Naive thymus-derived CD8-positive, alpha-beta T cell (primary cell): ENCODE results near the gene SGSM1. TPM values are rescaled to one million over a fixed set of nuclear protein-coding genes. Genes with fewer than 3 reads are reported as not detected.

Experiments used
- ATAC-seq, 2 donors: fragments of 150-1000 bp; cut with Tn5 transposase in 1 of 2; sonication (Bioruptor Pico), chemical (Tn5 transposase) in 1 of 2; 1 replicate in 1 of 2; 2 replicates in 1 of 2; pipeline ENCODE4 v1.10.0; 2021; ENCODE audit warnings: mild to moderate bottlenecking in 2 of 2, moderate library complexity in 2 of 2
- POLR2A ChIA-PET: fragments of 350-600 bp; sonication (Branson Sonifier 250); formaldehyde crosslinking; loops from one replicate; lab custom pipeline; 2021; ENCODE audit warnings: antibody characterized with exemption; lab: Charles Lee
- DNase-seq, 10 donors: peaks; one replicate each; pipeline versions ENCODE4 v3.0.0 to v3.0.0-alpha.2; 2020 to 2022
- H3K27ac Mint-ChIP-seq, 10 donors: one replicate each; pipeline ENCODE4 v1.8.0; 2020 to 2022; ENCODE audit warnings: mild to moderate bottlenecking in 10 of 10, mixed read lengths in 10 of 10, moderate library complexity in 4 of 10, inconsistent platforms in 1 of 10
- H3K27me3 Mint-ChIP-seq, 5 donors: one replicate each; pipeline ENCODE4 v1.8.0; 2021 to 2022; ENCODE audit warnings: mixed read lengths in 5 of 5
- H3K36me3 Mint-ChIP-seq, 3 donors: one replicate each; pipeline ENCODE4 v1.8.0; 2020 to 2022; ENCODE audit warnings: mixed read lengths in 3 of 3, mild to moderate bottlenecking in 2 of 3, inconsistent platforms in 1 of 3
- H3K4me1 Mint-ChIP-seq, 4 donors: one replicate each; pipeline ENCODE4 v1.8.0; 2021 to 2022; ENCODE audit warnings: mixed read lengths in 4 of 4
- H3K4me3 Mint-ChIP-seq, 10 donors: one replicate each; pipeline ENCODE4 v1.8.0; 2020 to 2022; ENCODE audit warnings: mild to moderate bottlenecking in 10 of 10, mixed read lengths in 10 of 10, moderate library complexity in 6 of 10, inconsistent platforms in 1 of 10
- H3K9me3 Mint-ChIP-seq, 9 donors: one replicate each; pipeline ENCODE4 v1.8.0; 2020 to 2022; ENCODE audit warnings: mixed read lengths in 9 of 9, mild to moderate bottlenecking in 3 of 9, inconsistent platforms in 1 of 9, moderate library complexity in 1 of 9
- polyA plus RNA-seq, 3 donors: library from polyadenylated mRNA; unstranded; fragments of 300-500 nt; fragmentation: Illumina TruSeq; gene quantifications; one replicate each; pipeline ENCODE4 v1.2.3, GENCODE V29; 2021
- total RNA-seq, 8 experiments: library from RNA in 2 of 8; stranded (reverse) in 2 of 8; gene quantifications; one replicate each; pipeline ENCODE4 v1.2.3 and lab custom pipeline; 2021 to 2026

Gene SGSM1
- total and polyA plus RNA-seq, 5 experiments from 2014 or later = 0.07 to 0.82 (median 0.51) TPM; not detected in 1

DNA sequence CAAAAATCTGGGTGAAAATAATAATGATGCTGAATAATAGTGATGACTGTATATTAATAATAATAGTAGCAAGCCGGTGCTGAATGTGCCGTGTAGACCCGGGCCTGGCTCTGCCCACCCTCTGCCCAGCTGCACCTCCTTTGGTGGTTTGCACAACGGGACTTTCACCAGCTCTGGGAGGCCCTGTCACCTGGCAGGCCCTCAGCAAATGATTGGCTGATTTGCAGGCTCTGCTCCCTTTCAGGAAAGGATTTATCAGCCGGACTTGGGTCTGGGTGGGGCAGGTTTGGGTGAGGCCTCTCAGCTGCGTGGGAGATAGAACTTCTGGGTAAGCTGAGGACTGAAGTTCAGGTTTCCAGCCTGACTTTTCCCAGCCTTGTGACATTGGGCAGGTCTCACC is 167.9 kb downstream of the SGSM1 start:
- POLR2A ChIA-PET = no interaction called here
- H3K27ac Mint-ChIP-seq = no peak overlapping the region

DNA sequence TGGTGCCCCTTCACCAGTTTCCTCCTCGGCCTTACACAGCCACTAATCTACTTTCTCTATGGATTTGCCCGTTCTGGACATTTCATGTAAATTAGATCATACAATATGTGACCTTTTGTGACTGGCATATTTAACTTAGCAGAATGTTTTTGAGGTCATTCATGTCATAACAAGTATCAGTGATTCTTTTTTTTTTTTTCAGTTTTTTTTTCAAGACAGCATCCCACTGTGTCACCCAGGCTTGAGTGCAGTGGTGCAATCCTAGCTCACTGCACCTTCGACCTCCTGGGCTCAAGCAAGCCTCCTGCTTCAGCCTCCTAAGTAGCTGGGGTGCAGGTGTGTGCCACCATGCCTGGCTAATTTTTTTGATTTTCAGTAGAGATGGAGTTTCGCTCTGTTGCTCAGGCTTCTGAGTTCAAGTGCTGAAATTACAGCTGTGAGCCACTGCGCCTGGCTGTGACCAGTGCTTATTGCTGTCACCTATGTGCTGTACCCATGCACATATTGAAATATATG is 169.2 kb downstream of the SGSM1 start:
- no peak overlapping the region for H3K4me3 Mint-ChIP-seq
- no peaks in the 10 kb centered on the region for H3K9me3 Mint-ChIP-seq
- peaks cover 0 to 2% (median 0%) of the 10 kb centered on the region in 5 donors for H3K27me3 Mint-ChIP-seq
- H3K27ac Mint-ChIP-seq = no peak overlapping the region
- DNase-seq (no peak), ATAC-seq (no peak)
- H3K36me3 Mint-ChIP-seq = no peaks in the 10 kb centered on the region
- POLR2A ChIA-PET = no interaction called here
- peaks cover 0 to 2% (median 0%) of the 10 kb centered on the region in 4 donors for H3K4me1 Mint-ChIP-seq

More for the DNA sequence above, 167.9 kb downstream of the SGSM1 start:
- H3K27me3 Mint-ChIP-seq = peaks cover 0 to 1% (median 0%) of the 10 kb centered on the region in 5 donors
- DNase-seq (peak in 1 of 10 donors; percentile 13), ATAC-seq (no peak)
- no peaks in the 10 kb centered on the region for H3K36me3 Mint-ChIP-seq
- H3K4me3 Mint-ChIP-seq = no peak overlapping the region
- peaks cover 0 to 2% (median 0%) of the 10 kb centered on the region in 4 donors for H3K4me1 Mint-ChIP-seq
- H3K9me3 Mint-ChIP-seq = no peaks in the 10 kb centered on the region

DNA sequence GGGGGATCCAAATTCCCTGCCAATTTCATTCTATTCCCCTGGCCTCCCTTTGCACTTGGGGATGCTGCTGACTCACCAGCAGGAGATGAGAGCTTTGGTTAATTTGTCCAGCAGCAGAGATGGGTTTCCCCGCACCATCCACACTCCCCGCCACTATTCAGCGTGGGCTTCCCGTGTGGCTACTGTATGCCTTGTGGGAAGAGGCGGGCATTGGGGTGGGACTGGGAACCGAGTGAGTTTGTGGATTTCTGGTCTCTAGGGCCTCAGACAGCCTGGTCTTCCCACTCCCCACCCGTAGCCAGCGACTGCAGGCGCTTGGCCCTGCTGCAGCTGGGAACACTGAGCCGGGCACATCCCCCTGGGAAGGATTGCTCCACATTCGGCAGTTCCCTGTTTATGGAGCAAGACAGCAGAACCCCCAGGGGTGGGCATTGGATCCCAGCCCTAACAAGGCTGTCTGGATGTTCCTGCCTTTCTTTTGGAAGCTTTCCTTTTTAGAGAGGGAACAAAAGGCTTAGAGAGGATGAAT is 169.9 kb downstream of the SGSM1 start:
- Mint-ChIP-seq H3K4me1 (peaks cover 0 to 2% (median 0%) of the 10 kb centered on the region in 4 donors), H3K4me3 (no peak overlapping the region), H3K36me3 (no peaks in the 10 kb centered on the region), H3K27ac (no peak overlapping the region), H3K27me3 (peaks cover 0 to 2% (median 0%) of the 10 kb centered on the region in 5 donors), H3K9me3 (no peaks in the 10 kb centered on the region)
- ATAC-seq (no peak), DNase-seq (no peak)
- POLR2A ChIA-PET = no interaction called here

DNA sequence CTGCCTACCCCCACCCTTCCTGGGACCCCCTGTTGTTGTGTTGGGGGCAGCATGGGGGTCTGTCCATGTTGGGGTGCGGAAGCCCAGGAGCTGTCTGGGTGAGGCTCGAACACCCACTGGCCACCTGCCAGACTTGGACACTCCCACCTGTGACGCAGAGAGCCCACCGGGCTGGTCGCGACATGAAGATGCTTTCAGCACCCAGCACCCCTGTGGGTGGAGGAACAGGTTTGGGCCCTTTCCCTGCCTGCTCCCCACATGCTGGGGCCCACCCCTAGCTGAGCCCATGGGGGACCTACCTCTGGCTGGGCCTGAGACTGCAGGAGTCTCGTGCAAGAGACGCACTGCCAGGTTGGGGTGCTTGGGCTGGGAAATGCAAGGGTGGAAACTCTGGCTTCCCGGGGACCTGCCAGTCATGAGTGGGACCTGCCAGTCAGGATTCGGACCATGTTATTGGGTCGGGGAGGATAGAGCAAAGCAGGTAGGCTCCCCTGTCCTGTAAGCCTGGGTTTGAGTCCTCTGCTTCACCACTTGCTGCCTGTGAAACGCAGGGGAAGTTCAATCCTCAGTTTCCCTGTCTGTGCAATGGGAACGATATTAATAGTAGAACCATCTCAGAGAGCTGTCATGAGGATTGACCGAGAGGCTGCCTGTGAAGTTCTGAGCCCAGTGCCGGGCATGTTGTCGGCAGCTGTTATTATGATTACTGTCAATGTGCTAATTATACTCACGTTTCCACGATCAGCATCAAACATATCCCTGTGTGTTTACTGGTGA is 170.6 kb downstream of the SGSM1 start:
- peaks cover 0 to 2% (median 0%) of the 10 kb centered on the region in 5 donors for H3K27me3 Mint-ChIP-seq
- H3K4me1 Mint-ChIP-seq = peaks cover 0 to 2% (median 0%) of the 10 kb centered on the region in 4 donors
- H3K4me3 Mint-ChIP-seq = no peak overlapping the region
- no peak overlapping the region for H3K27ac Mint-ChIP-seq
- ATAC-seq (no peak), DNase-seq (no peak)
- POLR2A ChIA-PET = no interaction called here
- H3K36me3 Mint-ChIP-seq = no peaks in the 10 kb centered on the region
- no peaks in the 10 kb centered on the region for H3K9me3 Mint-ChIP-seq

Other genes starting within 250 kb of the SGSM1 start
- not detected for gene LRRC75B, start 213.1 kb upstream of the SGSM1 start, total RNA-seq
- under 1 TPM in 2 of 3 donors, not detected in 1; 0.15 to 0.16 TPM for gene LRRC75B, start 213.1 kb upstream of the SGSM1 start, polyA plus RNA-seq
- gene GGT1, start 203.0 kb upstream of the SGSM1 start, total RNA-seq = 10 to 100 TPM; 14.7 to 21.1 TPM
- gene GGT1, start 203.0 kb upstream of the SGSM1 start, polyA plus RNA-seq = under 1 TPM in 2 of 3 donors, not detected in 1; 0.79 to 0.86 TPM
- not detected for gene PIWIL3, start 31.5 kb upstream of the SGSM1 start, total RNA-seq
- gene PIWIL3, start 31.5 kb upstream of the SGSM1 start, polyA plus RNA-seq = not detected
- gene LHFPL7, start 140.5 kb downstream of the SGSM1 start, total RNA-seq = not detected
- gene LHFPL7, start 140.5 kb downstream of the SGSM1 start, polyA plus RNA-seq = not detected
- gene KIAA1671, start 146.5 kb downstream of the SGSM1 start, total RNA-seq = 1 to 10 TPM; 5.1 to 5.2 TPM
- 1 to 10 TPM in 1 of 3 donors, under 1 TPM in 2; 0.33 to 2.7 (median 0.48) TPM for gene KIAA1671, start 146.5 kb downstream of the SGSM1 start, polyA plus RNA-seq